GM21528 (cell line): ENCODE data around the gene SLC35F1.

ENCODE experiments used
- ATAC-seq: cut with Tn5 transposase; IDR thresholded peaks from one replicate; pipeline ENCODE4 v1.9.1; 2021; ENCODE audit warnings: mild to moderate bottlenecking, moderate library complexity; ENCODE audit not compliant: unreplicated experiment, low FRiP score

Gene SLC35F1

GRCh38 chr6:118334634-118335033 is 427.6 kb downstream of the SLC35F1 start:
- no peak for ATAC-seq

GRCh38 chr6:118335325-118335816 is 428.3 kb downstream of the SLC35F1 start:
- no peak for ATAC-seq

- no peak for ATAC-seq
Observed at GRCh38 chr6:118344014-118344670, 437.1 kb downstream of the SLC35F1 start.

- ATAC-seq: no peak
Observed at GRCh38 chr6:118350881-118351430, 443.9 kb downstream of the SLC35F1 start.

- ATAC-seq: no peak
Observed at GRCh38 chr6:118353564-118353963, 446.5 kb downstream of the SLC35F1 start.

GRCh38 chr6:118354641-118355040 is 447.6 kb downstream of the SLC35F1 start:
- peak; percentile 99 for ATAC-seq

GRCh38 chr6:118356054-118356453 is 449.0 kb downstream of the SLC35F1 start:
- ATAC-seq: no peak

- no peak for ATAC-seq
Observed at GRCh38 chr6:118356686-118357085, 449.6 kb downstream of the SLC35F1 start.
